ENCODE data around the gene DCHS2. TPM values are rescaled to one million over a fixed set of nuclear protein-coding genes. Genes with fewer than 3 reads are reported as not detected.
A peak's percentile ranks its signal among the peaks of the same experiment; 100 is the strongest.

DCHS2 gene
- total RNA-seq, 1 donor from 2014 or later: 11.0 TPM

DNA sequence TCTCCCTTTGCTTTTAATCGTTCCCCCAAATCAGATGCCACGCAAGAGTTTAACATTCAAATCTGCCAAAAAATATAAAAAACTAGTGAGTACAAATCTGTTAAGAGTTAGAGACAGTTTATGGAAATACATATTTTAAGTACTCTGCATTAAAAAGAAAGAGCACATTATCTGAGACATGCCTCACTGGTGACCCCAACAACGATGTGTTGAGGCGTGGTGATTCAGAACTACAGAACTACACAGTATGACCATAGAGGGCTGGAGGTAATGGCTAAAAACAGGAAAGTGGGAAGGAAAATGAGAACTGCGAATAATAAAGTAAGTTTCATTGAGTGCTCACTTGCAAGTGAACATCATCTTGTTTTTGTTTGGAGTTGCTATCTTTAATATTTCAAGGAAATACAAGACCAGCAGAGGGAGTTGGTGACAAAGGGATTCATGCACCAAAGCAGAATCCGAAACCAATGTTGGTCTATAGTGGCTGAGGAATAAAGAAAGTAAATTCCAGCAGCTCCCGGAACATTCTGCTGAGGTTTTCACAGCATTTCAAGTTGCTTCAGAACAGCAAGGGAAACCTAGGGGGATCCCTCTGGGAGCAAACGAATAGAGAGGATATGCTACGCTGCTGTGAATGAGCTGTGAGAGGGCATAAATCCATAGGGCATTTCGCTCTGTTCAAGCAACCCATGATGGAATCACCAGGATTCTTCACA, 92.2 kb downstream of the DCHS2 start:
- DNase-seq (ENCODE audit: low spot score in 2 of 2) (peak in 1 of 2 donors; percentile 16), FAIRE-seq (no peak)

DNA sequence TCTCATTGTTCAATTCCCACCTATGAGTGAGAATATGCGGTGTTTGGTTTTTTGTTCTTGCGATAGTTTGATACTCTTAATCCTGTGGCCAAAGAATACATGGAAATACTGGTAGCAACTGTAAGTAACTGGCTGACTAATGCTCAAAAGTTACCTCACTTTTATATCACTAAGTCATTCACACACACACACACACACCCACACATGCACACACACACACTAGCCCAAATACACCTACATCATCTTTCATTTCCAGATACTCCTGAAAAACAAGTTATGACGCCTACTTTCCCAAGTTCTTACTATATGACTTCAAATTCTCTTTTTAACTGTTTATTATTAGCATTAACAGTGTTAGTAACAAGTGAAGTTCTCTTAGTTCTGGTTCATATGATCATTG, 101.3 kb downstream of the DCHS2 start:
- FAIRE-seq (no peak), DNase-seq (ENCODE audit: low spot score in 2 of 2) (no peak)

DNA sequence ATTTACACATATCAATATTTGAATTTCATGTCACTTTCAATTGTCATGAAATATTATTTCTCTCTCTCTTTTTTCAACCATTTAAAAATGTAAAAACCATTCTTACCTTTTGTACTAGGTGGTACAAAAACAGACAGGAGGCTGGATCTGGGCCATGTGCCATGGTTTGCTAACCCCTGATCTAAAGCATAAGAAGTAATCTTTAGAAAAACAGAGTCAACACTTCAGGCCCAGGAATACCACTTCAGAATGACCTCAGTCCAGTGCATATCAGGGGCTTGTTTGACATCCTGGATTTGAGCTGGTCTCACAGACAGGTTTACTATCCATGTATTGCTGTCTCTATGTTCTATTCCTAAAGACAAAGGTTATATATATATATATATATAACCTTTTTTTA, 102.5 kb downstream of the DCHS2 start:
- FAIRE-seq (no peak), DNase-seq (ENCODE audit: low spot score in 2 of 2) (no peak)

DNA sequence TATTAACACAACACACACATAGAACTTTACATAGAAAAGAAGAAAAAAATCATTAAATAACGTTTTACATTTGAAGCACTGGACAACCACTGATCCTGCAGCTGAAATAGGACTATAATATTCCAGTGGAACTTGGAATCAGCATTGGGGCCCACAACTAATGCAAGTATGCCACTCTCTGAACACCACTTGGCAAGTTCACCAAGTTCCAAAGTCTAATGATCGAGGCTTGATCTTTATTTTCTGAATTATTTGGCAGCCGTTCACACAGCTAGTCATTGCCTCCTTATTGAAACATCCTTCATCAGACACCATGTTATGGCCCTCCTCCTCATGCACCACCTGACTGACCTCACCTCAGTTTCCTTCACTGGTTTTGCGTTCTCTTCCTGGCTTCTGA, 107.6 kb downstream of the DCHS2 start:
- FAIRE-seq (no peak), DNase-seq (ENCODE audit: low spot score in 2 of 2) (no peak)

DNA sequence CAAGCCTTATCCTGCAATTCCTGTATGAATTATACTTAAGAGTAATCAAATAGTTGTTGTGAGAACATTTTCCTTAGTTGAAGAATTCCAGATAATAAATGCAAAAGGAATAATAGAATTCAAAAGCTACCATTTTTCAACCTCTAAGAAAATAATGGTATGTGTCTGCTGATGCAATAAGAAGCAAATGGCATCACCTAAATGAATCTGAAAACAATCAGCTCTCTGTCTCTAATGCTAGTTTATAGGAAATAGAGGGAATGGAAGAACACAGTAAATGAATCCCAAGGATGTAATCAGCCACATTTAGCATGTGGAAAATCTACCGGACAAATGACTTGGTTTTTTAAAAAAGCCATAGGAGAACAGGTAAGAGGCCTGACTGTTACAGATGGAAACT, 115.1 kb downstream of the DCHS2 start:
- FAIRE-seq (no peak), DNase-seq (ENCODE audit: low spot score in 2 of 2) (no peak)

DNA sequence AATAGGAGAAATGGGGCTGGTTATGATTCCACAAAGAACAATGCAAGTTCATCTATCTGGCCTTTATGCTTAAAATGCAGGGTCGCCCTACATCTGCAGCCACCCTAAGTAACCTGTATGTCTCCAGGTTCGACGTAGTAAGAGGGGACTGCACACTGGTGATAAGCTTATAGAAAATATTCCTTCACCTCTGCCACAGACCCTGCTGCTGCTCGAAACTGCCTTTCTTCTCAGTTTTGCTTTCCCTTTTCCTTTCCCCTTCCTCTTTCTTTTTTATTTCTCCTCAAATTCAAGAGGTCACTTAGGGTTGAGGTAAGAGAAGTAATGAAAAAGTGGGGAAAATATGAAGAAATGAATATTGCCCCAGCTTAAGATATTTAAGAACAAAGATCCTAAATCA, 123.5 kb downstream of the DCHS2 start:
- FAIRE-seq (no peak), DNase-seq (ENCODE audit: low spot score in 2 of 2) (no peak)

DNA sequence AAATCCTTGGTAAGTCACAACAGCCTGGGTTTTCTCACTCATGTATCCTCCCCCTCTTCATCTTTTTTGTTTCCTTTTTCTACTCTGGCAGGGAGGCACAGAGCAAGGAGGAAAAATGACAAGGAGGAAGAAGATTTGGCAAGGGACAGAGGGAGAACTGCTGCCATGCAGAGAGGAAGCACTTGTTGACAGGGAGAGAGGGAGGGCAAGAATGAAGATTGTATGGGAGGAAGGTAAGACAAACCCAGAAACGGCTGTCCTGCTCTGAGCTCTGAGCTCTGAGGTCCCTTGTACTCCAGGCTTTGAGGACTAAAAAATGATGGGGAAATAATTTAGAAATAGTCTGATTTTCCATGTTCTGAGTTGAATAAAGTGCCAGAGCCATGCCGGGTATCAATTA, 123.9 kb downstream of the DCHS2 start:
- DNase-seq (ENCODE audit: low spot score in 2 of 2): no peak
- FAIRE-seq: no peak

DNA sequence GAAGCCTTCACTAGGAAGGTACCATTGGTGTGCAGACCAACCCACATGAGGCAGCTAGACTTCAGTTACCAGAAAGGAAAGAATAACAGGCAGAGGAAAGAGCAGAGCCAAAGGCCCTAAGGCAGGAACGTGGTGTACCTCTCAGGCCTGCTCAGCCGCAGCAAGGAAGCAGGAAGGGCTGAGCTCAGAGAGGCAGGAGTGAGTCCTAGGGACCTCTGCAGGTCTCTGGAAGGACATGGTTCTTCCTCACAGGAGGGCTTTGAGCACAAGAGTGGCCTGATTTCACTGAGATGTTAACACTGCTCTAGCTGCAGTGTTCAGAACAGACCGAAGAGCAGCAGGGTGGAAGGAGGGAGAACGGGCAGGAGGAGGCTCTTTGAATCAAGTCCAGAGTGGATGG, 124.6 kb downstream of the DCHS2 start:
- FAIRE-seq (no peak), DNase-seq (ENCODE audit: low spot score in 2 of 2) (no peak)

DNA sequence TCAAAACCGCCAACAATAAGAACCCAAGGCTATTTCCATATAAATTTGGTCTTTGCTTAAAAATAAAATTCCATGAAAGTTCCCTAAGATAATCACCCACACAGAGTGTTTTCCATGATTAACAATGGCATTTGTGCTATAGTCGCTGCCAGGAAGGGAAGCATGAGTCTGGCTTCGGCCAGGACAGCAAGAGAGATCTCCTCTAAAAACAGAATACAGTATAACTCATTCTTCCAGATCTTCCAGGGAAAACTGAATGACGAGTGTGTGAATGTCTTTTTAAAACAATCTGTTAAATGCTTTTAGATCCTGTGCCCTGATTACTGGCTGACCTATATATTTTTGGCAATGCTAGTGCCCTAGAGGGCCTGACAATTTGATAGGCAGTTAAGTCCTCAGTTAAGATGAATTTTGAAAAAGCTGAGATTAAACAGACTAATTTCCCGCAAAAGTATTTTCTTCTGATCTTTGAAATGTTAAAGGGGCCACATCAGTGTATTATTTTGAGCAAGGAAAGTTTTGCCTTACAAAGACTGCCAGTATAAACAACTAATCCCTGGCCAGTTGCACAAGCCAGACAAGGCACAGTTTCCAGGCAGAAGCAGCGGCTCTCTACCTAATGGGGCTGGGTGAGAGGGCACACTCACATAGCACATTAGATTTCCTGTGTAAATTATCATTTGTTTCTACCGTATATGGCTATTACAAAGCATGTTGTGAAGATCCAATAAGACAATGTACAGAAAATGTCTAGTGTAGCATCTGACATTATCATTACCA, 127.3 kb downstream of the DCHS2 start:
- FAIRE-seq: no peak
- DNase-seq (ENCODE audit: low spot score in 2 of 2): no peak

DNA sequence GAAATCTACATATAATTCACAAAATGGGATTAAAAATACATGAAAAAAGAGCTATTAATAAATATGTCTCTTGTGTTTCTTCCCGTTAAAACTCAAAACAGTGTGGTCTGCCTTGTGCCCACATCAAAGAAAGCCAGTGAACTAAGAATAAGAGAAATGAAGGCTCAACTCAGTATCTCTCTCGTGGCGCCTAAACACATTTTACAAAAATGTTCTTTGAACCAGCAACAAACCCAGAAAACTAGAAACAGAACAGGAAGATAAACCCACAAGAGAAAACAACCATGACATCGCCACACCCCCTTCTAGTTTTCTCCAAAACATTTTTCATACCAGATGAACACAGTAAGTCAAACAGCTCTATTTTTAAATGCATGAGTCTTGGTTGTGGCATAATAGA, 130.1 kb downstream of the DCHS2 start:
- FAIRE-seq (no peak), DNase-seq (ENCODE audit: low spot score in 2 of 2) (no peak)

DNA sequence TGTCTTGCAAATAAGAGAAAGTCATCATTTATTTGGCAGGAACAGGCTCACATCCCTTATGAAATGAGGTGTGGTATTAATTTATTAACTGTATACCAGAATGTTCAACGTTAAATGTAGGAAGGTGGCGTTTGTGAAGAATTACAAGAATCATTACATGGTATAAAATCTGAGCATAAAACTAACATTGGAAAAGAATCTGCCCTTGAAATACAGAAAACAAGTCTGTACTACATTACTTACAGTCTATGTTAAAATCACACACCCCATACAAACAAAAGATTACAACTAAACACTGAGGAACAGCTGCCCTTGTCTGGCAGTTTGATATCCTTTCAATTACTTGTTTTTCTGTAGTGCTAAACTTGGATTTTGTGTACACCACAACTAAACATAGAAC, 131.1 kb downstream of the DCHS2 start:
- DNase-seq (ENCODE audit: low spot score in 2 of 2) (no peak), FAIRE-seq (no peak)

DNA sequence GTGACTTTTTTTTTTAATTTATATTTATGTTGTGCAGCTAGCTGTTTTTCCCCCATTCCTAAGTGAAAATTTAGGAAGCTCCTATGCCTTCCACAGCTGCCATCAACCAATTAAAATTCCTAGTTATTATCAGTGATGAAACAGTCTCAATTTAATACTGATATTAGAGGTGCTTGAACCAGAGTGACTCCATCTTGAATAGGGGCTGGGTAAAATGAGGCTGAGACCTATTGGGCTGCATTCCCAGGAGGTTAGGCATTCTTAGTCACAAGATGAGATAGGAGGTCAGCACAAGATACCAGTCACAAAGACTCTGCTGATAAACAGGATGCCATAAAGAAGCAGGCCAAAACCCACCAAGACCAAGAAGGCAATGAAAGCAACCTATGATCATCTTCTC, 136.7 kb downstream of the DCHS2 start:
- FAIRE-seq: no peak
- no peak for DNase-seq (ENCODE audit: low spot score in 2 of 2)

DNA sequence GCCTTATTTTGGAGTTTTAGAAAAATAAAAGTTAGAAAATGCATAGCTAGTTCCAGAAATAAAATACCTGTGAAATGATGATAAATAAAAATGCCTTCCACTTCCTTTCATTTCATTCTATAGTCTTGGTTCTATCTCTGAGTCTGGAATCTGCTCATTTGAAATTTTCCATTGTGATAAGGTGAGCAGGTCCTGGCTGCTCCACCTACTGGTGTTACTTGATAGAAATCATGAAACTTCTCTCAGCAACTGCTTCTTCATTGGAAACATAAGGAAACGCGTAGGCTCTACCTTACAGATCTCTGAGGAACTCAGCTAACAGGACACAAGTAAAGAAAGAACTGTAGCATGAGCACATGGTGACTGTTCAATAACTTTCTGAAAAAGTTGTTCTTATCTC, 141.8 kb downstream of the DCHS2 start:
- FAIRE-seq (no peak), DNase-seq (ENCODE audit: low spot score in 2 of 2) (no peak)

DNA sequence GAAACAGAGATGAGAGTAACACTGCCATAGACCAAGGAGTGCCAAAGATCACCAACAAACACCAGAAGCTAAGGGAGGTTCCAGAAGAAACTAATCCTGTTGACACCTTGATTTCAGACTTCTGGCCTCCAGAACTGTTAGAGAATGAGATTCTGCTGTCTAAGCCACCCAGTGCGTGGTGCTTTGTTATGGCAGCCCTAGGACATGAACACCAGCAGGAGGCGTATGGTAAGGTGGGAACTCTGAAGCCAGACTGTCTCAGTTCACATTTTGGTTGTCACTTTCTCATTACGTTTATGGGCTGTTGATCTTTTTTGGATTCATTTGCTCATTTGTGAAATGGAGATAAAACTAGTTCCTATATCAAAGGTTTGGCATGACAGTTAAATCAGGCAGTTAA, 142.9 kb downstream of the DCHS2 start:
- FAIRE-seq (no peak), DNase-seq (ENCODE audit: low spot score in 2 of 2) (no peak)

DNA sequence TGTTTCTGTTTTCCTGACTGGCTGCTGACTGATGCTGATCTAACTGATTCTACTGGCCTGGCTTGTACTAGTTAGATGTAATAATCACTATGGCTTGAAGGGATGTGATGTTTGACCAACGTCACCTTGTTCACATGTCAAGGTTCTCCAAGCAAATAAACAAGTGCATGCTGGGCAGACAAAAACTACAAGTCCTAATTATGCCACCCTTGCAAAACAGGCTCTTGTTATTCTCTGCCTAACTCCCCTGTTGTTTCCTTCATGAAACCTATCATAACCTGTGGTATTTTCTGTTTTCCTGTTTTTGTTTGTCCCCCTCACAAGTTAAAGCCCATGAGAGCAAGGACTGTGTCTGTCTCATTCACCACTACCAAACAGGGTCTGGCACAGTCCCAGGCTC, 146.2 kb downstream of the DCHS2 start:
- FAIRE-seq (no peak), DNase-seq (ENCODE audit: low spot score in 2 of 2) (no peak)

DNA sequence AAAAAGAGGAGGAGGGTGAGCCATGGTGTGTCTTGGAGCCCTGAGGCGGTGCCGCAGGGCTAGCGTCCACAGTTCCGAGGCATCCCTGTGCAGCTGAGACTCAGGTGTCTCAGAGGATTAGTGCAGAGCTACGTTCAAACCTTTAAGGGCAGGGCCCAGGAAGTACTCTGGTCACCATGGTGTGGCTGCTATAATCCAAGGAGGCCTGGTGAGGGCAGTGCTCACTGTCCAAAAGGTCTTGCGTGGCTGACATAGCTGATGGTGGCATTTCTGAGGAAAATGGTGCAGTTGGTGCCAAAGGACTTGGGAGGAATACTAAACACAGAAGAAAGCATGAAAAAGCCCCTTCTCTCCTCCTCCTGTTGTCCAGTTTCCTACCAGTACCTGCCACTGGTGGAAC, 146.9 kb downstream of the DCHS2 start:
- DNase-seq (ENCODE audit: low spot score in 2 of 2): no peak
- FAIRE-seq: no peak

DNA sequence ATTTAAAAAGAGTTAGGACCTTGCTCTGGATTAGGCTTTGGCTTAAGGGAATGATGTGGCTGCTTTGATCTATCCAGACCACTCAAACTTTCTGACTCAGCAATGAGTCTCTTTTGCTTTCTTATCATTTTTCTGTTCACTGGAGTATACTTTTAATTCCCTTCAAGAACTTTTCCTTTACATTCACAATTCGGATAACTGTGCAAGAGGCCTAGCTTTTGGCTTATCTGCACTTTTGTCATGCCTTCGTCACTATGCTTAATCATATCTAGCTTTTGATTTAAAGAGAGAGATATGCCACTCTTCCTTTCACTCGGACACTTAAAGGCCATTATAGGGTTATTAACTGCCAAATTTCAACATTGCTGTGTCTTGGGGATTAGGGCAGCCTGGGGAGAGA, 147.9 kb downstream of the DCHS2 start:
- no peak for FAIRE-seq
- no peak for DNase-seq (ENCODE audit: low spot score in 2 of 2)

DNA sequence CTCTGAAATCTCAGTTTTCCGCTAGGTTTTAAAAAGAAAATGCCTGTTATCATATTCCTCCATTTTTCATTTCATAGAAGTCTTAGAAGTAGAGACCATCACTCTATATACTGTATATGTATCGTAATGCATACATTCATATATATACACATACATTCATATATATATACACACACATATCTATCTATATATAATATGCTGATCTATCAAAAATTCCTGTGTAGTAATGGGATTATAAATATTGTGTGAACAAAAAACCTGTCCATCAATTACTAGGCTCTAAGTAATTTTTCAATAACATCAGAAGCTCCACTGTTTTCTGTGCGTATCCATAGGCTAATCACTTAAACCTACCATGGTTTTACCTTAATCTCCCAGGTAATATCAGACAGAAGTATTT, 150.2 kb downstream of the DCHS2 start:
- DNase-seq (ENCODE audit: low spot score in 2 of 2): no peak
- FAIRE-seq: no peak

DNA sequence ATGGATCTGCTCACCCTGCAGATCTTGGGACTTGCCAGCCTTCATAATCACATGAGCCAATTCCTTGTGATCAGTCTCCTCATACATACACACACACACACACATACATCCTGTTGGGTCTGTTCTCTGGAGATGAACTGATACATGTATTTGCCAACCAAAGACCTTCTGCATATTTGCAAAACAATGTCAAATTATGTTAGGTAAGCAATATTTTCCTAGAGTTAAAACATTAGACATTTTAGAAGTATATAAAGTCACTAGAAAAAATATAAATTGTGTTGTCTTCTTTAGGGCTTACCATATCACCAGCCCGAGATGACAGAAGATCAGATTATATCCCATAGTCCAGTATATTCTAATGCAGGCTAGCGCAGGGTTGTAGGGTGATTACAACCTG, 156.0 kb downstream of the DCHS2 start:
- FAIRE-seq: no peak
- DNase-seq (ENCODE audit: low spot score in 2 of 2): no peak

DNA sequence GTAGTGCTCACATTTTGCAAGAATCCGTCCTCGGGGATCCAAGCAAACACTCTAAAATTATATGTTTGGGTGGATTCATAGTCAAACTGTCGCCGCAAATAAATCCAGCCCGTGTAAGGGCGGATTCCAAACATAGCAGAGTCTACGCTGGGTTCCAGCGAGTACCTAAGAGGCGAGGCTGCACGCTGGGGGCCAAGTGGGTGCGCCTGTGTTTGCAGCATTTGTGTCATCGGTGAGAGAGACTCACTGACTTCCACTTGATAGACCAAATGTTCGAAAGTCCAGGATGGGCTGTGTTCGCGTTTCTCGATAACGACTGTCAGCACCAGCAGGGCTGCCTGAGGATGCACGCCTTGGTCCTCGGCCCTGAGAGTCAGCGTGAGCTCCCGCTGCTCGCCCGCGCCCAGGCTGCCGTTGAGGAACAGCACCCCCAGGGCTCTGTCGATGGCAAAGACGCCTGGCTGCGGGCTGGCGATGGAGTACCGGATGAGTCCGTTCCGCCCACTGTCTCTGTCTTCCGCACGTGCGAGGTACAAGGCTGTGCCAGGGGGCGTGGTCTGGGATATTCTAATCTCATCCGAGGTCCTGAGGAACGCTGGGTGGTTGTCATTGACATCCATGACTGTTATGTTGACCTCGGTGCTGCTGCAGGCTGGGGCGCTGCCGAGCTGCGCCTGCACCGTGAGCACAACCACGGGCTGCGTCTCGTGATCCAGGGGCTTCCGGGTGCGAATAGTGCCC, 158.7 kb downstream of the DCHS2 start:
- DNase-seq (ENCODE audit: low spot score in 2 of 2) (peak in 1 of 2 donors; percentile 37), FAIRE-seq (no peak)

DNA sequence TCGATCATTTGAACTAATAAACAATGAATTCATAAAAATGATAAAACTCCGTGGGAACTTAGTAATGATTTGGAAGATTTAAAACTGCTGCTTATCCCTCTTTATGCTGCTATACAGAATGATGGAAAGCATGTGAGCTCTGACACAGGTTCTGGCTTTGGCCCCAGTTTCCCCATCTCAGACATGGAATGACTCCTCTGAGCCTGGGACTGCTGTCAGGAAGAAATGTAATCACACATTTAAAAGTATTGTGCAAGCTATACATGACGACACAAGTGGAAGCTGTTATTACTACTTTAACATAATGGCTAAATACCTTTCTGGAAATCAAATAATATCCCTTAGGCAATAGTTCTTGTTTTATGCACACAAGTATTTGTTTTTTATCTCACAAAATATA, 161.7 kb downstream of the DCHS2 start:
- FAIRE-seq (no peak), DNase-seq (ENCODE audit: low spot score in 2 of 2) (no peak)
